ENCODE measurements around the gene FTSJ3.
"Not testable (repeated sequence)": the region's sequence is repeated elsewhere in the genome, so short reads cannot be mapped to it uniquely, and the experiment has no call there.

DNA sequence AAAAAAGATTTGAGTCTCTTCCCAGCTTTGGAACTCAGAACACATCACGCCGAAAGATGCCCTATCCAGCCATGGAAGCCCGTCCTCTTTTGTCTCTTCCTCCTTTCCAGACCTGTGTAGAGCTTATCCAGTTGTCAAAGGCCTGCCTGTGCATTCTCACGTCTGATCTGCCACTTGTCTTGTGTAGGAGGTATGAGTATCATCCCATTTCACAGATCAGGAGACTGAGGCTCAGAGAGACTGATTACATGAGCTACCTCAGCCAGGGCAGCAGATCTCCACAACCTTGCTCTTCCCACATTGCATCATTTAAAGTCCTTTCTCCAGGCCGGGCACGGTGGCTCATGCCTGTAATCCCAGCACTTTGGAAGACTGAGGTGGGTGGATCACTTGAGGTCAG lies 47.2 kb upstream of the FTSJ3 start:
- TF ChIP-seq ATOH8 (CRISPR knock-in tag; IDR thresholded peaks at IDR 0.05; ENCODE audit: low read depth); SMC3 (IDR thresholded peaks at IDR 0.05); EP300 (IDR thresholded peaks at IDR 0.05); NPAS2 (CRISPR knock-in tag; IDR thresholded peaks at IDR 0.05; ENCODE audit: borderline replicate concordance); SREBF2 (IDR thresholded peaks at IDR 0.05): not testable (repeated sequence)
- TF ChIP-seq, protein P1, sequence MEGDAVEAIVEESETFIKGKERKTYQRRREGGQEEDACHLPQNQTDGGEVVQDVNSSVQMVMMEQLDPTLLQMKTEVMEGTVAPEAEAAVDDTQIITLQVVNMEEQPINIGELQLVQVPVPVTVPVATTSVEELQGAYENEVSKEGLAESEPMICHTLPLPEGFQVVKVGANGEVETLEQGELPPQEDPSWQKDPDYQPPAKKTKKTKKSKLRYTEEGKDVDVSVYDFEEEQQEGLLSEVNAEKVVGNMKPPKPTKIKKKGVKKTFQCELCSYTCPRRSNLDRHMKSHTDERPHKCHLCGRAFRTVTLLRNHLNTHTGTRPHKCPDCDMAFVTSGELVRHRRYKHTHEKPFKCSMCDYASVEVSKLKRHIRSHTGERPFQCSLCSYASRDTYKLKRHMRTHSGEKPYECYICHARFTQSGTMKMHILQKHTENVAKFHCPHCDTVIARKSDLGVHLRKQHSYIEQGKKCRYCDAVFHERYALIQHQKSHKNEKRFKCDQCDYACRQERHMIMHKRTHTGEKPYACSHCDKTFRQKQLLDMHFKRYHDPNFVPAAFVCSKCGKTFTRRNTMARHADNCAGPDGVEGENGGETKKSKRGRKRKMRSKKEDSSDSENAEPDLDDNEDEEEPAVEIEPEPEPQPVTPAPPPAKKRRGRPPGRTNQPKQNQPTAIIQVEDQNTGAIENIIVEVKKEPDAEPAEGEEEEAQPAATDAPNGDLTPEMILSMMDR (IDR thresholded peaks at IDR 0.05) = not testable (repeated sequence)
